Stimulated activated CD4-positive, alpha-beta T cell treated with anti-CD3 and anti-CD28 coated beads, Interleukin-2, amount 100 ng/mL, for 24 hours (primary cell): ENCODE data around the gene TLE7.

Experiments
- DNase-seq, 2 donors: peaks; one replicate each; pipeline ENCODE4 v3.0.0-alpha.2; 2020

Gene TLE7

GRCh38 chr16:71443714-71444113 lies 1.9 kb upstream of the TLE7 start:
- DNase-seq = no peak

DNA sequence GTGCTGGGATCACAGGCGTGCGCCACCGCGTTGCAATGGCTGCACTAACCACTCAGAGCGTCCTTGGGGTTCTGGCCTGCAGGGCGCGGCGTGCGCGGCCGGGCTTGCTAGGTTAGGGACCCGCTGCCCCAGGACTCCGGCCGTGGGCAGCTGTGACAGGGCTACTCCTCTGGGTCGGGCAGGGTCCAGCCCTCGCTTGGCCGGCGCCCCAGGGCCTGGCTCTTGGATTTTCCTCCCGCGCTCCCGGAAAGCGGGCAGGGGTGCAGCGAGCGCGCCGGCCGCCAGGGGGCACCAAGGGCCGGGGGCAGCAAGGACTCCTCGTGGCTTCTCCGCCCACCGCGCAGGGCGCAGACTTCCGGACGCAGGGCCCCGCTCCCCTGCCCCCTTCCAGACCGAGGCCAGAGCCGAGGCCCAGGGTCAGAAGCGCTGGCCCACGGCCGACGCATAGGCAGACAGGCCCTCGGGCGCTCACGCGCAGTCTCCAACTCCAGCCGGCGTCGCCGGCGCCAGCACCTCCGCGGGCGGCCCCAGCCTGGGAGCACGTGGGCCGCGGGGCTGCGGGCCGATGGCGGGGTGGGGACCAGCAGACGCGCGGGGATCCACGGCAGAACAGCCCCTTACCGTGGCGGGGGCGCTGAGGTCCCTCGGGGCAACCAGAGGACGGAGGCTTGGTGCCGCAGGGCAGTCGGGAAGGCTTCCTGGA lies 355 bp downstream of the TLE7 start:
- DNase-seq = peak; percentile 40 to 53

DNA sequence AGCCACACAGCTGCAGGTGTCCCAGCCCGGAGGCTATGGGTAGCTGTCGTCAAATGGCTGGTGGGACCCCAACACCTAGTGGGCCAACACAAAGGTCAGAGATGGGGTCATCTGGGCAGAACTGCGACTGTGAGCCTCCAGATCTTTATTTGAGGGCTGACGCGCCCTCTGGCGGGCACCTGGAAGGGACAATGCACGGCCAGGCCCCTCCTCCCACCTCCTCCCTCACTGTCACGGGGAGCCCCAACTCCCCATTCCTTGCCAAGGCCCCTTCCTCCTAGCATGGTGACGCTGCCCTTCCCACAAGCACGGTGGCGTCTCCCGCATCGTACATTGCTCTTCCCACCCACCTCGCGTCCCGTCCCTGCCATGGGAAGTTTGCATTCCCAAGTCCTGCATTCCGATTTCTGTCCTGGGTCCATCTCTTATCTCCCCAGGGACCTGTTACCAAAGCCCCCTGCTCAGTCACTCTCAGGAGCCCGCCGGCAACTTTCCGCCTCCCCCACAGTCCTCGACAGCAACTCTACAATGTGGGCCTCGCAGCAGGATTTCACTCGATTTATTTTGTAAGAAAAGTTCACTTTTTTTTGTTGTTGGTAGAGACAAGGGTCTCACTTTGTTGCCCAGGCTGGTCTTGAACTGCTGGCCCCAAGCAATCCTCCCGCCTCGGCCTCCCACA lies 1.0 kb downstream of the TLE7 start:
- DNase-seq = peak in 1 of 2 donors; percentile 40

DNA sequence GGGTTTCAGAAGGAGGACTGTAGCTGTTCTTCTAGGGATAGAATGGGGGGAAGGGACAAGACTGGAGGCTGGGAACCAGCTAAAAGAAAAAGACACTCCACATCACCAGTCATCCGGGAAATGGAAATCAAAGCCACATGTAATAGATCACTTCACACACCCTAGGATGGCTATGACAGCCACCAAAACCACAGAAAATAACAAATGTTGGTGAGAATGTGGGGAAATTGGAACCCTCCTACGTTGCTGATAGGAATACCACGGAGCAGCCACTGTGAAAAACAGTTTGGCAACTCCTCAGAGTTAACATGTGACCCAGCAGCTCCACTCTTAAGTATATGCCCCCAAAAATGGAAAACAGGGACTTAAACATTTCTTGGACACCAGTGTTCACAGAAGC lies 2.3 kb downstream of the TLE7 start:
- no peak for DNase-seq

GRCh38 chr16:71436473-71436872 lies 5.4 kb downstream of the TLE7 start:
- no peak for DNase-seq

GRCh38 chr16:71432906-71433305 lies 8.9 kb downstream of the TLE7 start:
- no peak for DNase-seq

DNA sequence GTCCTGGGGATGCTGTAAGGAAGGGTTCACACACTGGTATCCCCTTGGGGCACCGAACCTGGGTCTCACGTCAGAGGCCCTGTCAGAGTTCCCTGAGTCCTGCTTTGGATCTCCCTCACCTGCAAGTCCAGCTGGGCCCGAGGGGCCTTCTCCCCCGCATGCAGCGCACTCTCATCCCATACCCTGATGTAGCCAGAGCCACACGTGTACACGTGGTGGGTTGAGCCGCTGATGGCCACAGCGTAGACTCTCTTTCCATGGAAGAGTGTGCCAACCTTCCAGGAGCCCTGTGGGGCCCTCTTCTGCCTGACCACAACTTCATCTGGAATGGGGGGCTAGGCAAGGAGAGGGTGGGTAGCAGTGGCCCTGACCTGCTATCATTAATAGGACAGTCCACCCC lies 9.9 kb downstream of the TLE7 start:
- no peak for DNase-seq

DNA sequence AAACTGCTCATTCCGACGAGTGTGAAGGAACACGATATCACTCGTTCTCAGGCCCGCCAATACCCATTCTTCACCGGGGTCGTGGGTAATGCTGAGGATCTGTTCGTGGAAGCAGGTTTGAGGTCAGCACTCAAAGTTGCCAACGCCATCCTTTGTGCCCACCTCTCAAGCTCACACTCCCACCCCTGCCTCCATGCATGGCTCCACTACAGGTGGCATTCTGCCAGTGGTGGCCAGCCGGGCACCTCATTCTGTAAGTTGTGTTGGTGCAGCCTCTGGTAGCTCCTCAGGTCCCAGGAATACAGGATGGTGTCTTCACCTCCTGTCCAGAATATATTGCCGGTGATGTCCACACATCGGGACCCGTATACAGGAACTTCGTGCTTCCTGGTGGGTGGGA lies 10.7 kb downstream of the TLE7 start:
- no peak for DNase-seq

- DNase-seq = no peak
Observed at GRCh38 chr16:71430744-71431143, 11.1 kb downstream of the TLE7 start.

- no peak for DNase-seq
Observed at GRCh38 chr16:71429581-71429980, 12.3 kb downstream of the TLE7 start.

DNA sequence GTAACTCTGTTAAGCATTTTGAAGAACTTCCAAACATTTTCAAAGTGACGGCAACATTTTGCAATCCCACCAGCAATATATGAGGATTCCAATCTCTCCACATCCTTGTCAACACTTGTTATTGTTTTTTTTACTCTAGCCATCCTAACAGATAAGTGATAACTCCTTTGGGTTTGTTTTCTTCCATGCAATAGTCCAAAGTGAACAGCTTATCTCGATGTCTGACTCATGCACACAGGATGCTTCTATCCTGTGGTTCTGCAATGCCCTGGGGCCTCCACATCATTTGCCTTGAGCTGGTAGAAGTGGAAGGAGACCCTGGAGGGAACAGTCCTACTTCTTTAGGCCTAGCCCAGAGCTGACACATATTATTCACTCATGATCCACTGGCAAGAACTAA lies 13.0 kb downstream of the TLE7 start:
- DNase-seq = no peak

DNA sequence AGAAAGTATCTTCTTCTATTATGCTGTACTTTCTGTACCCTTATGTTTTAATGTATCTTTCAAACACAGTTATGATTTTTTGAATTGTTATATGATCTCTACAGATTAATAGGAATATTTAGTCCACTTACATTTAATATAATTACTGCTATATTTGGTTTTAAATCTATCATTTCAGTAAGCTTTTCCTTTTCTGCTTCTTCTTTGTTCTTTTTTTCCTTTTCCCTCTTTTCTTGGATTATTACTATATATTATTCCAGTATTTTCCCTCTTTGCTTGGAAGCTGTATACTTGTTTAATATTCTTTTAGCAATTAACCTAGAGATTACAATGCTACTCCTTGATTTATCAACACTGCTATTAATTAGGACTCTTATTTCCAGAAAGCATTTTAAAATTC lies 13.5 kb downstream of the TLE7 start:
- DNase-seq = no peak

DNA sequence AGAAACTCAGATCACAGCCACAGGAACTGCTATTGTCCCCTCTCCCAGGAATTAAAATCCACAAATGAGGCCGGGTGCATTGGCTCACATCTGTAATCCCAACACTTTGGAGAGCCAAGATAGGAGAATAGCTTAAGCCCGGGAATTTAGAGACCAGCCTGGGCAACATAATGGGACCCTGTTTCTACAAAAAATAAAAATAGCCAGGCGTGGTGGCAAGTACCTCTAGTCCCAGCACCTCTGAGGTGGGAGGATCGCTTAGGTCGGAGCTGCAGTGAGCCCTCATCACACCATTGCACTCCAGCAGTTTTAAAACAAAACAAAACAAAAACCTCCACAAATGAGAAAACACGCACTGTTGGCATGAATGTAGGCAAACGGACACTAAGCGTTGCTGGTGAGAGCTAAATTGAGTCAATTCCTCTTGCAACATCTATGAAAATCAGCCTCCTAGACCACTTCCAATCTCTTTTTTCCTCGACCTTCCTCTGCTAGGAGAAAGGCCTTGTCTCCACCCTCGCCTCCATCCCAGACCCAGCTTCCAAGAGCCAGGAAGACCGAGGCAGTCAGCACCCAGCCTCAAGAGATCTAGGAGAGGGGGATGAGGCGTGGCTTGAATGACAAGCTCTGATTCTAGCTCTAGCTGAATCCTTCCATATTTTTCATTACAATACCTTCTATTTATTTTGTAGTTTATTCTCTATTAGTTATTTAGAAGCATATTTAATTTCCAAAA lies 14.8 kb downstream of the TLE7 start:
- no peak for DNase-seq

DNA sequence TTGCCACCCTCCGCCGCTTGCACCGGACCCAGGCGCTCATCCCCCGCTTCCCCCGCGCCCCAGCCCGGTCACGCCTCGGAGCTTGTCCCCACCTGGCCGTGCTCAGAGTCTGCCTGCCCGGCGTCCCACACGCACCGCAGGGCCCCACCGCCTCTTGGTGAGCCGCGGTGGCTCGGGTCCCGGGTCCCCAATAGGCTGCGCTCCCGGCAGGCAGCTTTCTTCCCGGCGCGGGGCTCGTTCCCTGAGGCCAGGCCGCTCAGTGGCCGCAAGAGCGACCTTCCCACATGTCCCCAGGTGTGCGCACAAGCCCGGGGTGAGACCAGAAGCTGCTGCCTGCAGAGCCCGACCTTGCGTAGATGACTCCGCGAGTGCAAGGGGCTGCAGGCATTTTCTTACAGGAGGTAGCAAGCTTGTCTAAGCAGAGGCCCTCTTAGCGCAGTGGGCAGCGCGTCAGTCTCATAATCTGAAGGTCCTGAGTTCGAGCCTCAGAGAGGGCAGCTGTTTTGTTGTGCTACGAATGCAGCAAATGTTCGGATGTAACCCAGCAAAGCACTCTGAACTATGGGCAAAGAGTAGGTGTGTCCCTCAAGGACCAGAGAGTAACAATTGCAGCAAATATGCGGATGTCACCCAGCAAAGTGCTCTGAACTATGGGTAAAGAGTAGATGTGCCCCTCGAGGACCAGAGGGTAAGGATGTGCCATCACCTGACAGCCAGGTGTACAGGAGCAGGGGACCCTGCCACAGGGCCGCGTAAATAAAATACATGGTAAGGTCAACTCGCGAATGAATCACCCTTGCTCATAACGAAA lies 15.6 kb downstream of the TLE7 start:
- DNase-seq = peak; percentile 23 to 50

- DNase-seq = no peak
Observed at GRCh38 chr16:71425746-71426068, 16.1 kb downstream of the TLE7 start.

GRCh38 chr16:71424626-71425025 lies 17.2 kb downstream of the TLE7 start:
- no peak for DNase-seq

- no peak for DNase-seq
Observed at GRCh38 chr16:71423865-71424264, 18.0 kb downstream of the TLE7 start.

DNA sequence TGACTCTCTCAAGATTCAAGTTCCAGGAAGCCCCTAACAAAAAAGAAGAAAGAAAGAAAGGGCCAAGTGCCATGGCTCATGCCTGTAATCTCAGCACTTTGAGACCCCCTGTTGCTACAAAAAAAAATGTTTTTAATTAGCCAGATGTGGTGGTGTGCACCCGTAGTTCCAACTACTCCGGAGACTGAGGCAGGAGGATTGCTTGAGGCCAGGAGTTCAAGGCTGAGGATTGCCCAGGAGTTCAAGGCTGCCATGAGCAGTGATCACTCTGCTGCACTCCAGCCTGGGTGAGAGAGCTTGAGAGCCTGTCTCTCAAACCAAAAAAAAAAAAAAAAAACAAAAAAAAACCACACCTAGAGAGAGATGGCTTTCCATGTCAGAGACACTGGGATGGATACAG lies 18.8 kb downstream of the TLE7 start:
- DNase-seq = no peak

- DNase-seq = peak; percentile 25 to 43
Observed at GRCh38 chr16:71421911-71422310, 19.9 kb downstream of the TLE7 start.

DNA sequence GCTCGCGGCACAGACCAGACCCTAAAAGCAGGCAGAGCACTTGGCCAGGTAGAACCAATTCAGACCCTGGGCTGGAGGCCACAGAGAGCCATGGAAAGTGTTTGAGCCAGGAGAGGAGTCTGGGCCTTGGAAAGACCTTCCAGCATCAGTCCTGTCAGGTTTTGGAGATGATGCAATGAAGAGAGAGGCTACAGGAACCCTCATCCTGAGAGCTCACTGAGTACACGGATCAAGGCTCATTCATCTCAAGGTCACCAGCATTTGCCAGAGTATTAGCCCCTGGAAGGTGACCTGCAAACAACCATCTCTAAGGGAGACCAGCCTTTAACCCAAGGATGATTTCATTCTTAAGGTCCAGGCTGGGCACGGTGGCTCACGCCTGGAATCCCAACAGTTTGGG lies 27.8 kb downstream of the TLE7 start:
- DNase-seq = no peak

DNA sequence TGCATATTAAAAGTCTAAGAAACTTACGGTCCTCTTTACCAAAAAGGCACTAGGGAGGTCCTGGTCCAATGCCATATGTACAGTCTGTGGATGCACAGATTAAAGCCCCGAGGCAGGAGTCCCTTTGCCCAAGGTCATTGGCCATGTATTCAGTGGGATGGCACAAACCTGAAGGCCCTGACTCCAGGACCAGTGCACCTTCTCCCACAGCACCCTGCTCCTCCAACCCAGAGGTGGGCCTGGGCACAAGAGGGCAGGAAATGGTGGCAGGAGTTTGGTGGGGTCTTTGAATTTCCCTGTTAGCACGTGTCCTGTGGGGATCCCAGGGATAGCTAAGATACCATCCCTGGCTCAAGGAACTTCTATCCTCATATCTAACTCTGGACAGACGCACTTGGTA lies 28.5 kb downstream of the TLE7 start:
- DNase-seq = no peak

- peak; percentile 74 to 78 for DNase-seq
Observed at GRCh38 chr16:71412270-71413160, 29.3 kb downstream of the TLE7 start.
